NOMO-1 (cell line): ENCODE data around the gene HMGN4.
"Not testable (repeated sequence)": the region's sequence is repeated elsewhere in the genome, so short reads cannot be mapped to it uniquely, and the experiment has no call there.

Source experiments
- DNase-seq, 2 experiments: peaks; one replicate each; lab custom pipeline; 2025; ENCODE audit not compliant: unreplicated experiment in 2 of 2; lab: John Stamatoyannopoulos, UW

The HMGN4 gene

DNA sequence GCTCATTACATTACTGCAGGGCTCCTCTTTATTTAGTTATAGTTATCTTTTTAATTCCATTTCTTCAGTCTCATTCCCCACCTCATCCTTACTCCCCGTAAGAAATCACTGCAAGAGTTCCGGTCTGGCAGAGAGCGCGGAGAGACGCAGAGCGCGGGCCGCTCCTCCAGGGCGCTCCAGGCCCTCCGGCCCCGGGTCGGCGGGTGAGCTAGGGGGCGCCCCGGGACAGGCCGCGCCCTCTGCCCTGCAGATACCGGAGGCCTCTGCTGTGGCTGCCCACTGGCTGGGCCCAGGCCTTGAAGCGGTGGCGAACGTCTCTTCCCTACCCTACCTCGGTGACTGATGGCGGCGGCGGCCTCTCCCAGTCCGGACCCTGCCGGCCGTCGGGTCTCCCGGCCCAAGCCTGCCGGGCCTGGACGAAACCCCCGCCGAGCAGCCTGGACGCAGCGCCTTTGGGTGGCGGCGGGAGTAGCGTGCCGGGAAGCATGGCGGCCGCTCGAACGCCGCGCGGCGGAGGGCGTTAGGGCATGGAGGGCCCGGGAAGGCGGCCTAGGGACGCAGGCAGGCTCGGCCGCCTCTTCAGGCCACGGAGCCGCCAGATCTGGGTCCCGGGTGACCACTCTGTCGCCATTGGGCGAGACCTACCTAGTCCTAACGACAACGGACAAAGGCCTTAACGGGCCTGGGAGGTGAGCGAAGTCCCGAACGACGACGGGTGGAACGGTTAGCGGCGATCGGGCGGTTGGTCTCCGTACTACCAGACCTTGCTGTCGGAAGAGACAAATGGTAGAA lies 16.4 kb upstream of the HMGN4 start:
- peak; percentile 63 to 81 for DNase-seq

GRCh38 chr6:26522486-26523228 lies 15.5 kb upstream of the HMGN4 start:
- peak; percentile 66 to 76 for DNase-seq

DNA sequence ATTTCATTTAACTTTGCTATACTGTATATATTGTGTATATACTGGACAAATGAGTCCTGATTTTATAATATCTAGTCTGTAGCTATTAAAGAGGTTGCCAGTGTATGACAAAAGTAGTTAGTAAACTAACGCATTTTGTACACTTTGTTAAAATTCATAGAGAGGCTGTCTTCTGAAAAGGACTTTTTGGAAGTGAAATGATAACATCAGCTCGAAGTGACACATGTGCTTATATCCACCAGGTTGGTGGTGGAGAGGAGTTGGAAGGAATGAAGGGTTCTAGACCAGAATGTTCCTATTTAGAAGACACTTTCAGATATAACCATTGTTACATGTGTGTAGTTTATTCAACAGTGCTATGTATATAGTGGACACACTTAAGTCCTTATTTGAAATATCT lies 13.9 kb upstream of the HMGN4 start:
- not testable (repeated sequence) for DNase-seq

- DNase-seq, result peak; percentile 25 to 40
These were observed 13.3 kb upstream of the HMGN4 start for GRCh38 chr6:26524722-26525370.

- no peak for DNase-seq
These were observed 12.3 kb upstream of the HMGN4 start for GRCh38 chr6:26525838-26526237.

- DNase-seq, result no peak
These were observed 11.2 kb upstream of the HMGN4 start for GRCh38 chr6:26526928-26527327.

- DNase-seq, result no peak
These were observed 8.0 kb upstream of the HMGN4 start for GRCh38 chr6:26530203-26530602.

DNA sequence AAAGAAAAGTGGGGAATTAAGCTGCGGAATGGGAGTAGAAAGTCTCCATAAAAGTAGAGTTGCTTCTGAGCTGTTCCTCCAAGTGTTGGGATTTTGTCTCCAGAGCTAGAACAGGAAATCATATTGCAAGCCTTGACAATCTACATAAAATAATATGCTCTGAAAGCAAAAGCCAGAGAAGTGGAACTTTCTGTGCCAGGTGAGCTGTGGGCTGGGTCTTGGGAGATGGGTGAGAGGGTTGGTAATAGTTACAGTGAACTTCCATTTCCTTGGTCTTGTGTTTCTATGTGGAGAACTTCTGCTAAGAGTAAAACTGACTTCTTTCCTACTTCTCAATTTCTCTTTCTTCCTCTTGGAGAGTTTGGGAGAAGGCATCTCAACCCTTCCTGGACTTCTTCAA lies 6.3 kb upstream of the HMGN4 start:
- no peak for DNase-seq

- DNase-seq, result peak; percentile 60 to 81
These were observed 5.3 kb upstream of the HMGN4 start for GRCh38 chr6:26532699-26533531.

DNA sequence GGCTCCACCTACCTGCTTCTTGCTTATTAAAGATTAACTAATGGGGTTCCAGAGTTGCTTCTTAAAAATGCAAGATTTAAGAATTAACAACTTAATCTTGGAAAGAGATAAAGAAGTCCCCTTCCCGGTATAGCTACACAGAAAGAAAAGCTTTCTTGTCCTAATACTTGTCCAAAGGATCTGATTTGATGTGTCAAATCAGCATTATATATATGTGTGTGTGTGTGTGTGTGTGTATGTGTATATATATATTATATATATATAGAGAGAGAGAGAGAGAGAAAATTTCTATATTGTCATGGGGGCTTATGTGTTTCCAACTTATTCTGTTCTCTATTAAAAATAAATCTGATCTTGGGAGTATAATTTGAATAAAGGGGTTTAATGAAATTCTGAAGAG lies 4.6 kb upstream of the HMGN4 start:
- no peak for DNase-seq

GRCh38 chr6:26534681-26535465 lies 3.3 kb upstream of the HMGN4 start:
- no peak for DNase-seq

GRCh38 chr6:26536571-26537159 lies 1.5 kb upstream of the HMGN4 start:
- peak in 1 of 2 experiments; percentile 3 for DNase-seq

GRCh38 chr6:26537160-26537845 lies 863 bp upstream of the HMGN4 start:
- DNase-seq, result peak; percentile 88 to 89

DNA sequence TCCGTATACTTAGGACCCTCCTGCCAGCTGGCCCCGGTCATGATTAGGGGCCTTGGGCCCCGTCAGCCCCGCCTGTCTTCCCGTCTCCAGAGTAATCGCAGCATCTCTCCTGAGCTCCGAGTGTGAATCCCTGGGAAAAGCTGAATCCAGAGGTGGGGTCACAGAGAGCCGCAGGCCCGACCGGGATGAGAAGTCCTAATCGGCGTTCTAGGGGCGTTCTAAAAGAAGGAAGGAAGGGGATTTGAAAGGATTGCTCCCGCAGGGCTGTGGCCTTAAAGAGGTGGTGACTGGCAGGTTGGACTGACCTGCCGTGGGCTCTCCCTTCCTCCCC lies 371 bp downstream of the HMGN4 start:
- DNase-seq, result no peak

- DNase-seq, result no peak
These were observed 977 bp downstream of the HMGN4 start for GRCh38 chr6:26539071-26539615.

GRCh38 chr6:26541579-26541978 lies 3.4 kb downstream of the HMGN4 start:
- no peak for DNase-seq

DNA sequence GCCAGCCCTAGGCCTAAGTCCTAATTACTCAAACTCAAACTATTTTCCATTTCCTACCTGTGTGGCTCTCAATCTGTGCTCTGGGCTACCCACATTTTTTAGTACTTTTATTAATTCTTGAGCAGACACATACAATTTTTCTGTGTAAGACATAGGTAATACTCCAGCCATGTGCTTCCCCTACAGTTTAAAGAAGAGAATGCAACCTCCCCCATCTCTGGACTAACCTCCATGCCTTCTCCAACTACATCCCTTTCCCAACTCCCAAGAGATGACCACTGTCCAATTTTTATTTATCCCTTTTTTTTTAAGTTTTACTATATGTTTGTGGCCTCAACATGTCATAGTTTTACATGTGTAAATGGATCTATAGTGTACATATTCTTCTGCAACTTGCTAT lies 5.8 kb downstream of the HMGN4 start:
- no peak for DNase-seq

DNA sequence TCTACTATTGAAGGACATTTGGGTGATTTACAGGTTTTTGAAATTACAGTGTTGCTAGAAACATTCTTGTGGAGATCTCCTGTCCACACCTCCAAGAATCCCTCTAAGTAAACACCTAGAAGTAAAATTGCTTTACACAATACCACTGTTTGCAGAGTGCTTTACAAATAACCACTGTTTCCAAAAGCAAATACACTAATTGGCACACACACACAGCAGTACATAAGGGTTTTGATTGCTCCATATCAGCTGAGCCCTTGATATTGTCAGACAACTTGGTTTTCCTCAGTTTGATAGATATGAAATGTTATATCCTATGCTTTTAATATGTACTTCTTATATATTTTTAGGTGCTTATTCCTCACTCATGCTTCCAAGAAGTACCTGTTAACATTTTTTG lies 6.3 kb downstream of the HMGN4 start:
- DNase-seq, result no peak

- DNase-seq, result peak; percentile 57 to 79
These were observed 7.5 kb downstream of the HMGN4 start for GRCh38 chr6:26545627-26546026.
